Stimulated activated CD4-positive, alpha-beta T cell treated with anti-CD3 and anti-CD28 coated beads, Interleukin-1b, Interleukin-23, amount 100 ng/mL, for 1 hour (primary cell): ENCODE results near the gene CYSRT1.

Experiments
- DNase-seq, 2 donors: peaks; one replicate each; pipeline ENCODE4 v3.0.0-alpha.2; 2020; ENCODE audit warnings: low read depth in 2 of 2

Gene CYSRT1

GRCh38 chr9:137190315-137190856 is 34.6 kb upstream of the CYSRT1 start:
- no peak for DNase-seq

DNA sequence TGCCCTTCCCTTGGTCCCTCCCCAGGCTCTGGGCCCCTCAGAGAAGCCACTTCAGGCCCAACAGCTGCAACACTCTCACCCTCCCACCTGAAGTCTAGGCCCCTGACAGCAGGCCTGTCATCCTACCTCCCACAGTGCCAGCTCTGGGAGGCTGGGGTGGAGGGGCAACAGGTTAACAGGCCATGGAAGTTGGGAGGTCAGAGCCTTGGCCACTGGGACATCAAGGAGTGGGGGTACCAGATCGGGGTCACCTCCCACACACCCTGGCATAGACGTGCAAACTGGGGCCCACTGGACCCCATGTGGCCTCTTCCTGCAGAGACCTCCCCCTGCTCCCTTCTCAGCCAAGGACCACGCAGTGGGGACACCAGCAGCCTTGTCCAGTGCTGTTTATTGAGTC is 33.7 kb upstream of the CYSRT1 start:
- DNase-seq, result no peak

DNA sequence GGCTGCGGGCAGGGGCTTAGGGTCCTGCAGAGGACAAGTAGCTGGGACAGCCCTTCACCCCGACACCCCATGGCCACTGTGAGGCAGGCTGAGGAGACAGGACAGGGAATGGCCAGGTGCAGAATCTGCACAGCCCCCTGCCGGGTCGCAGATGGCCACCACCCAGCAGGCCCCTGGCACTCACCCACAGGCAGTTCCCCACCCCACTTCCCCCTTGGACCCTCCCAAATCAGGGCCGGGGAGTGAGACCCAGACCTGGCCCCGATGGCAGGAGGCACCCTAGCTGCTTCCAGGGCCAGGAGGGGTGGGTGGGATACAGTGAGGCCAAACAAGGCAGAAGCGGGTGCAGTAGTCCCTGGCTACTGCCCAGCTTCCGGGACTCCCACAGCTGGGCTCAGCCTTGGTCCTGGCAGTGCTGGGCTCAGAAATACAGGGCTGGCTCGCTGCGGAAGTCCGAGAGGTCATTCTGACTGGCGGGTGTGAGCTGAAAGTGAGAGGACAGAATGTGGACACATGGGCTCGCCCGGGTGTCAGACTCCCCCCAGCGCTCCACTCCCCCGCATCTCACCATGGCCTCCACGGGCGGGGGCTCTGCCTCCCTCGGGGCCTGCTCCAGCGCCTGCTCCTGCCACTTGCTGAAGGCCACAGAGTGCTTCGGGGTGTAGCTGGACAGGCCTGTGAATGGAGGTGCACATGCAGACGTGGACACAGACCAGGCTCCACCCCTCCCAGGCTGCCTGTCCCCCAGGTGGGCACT is 33.1 kb upstream of the CYSRT1 start:
- no peak for DNase-seq

DNA sequence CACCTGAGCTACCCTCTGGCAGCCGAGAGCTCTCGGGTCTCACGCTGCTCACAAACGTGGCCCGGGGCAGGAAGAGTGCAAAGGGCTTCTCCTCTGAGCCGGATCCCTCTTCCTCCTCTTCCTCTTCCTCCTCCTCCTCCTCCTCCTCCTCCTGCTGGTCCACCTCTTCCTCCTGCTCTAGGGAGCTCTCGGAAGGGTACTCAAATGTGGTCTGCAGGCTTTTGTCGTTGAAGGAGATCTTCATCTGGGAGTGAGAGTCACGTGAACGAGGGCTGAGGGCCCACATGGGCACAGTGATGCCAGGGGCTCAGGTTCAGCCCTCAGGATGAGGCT is 32.6 kb upstream of the CYSRT1 start:
- no peak for DNase-seq

GRCh38 chr9:137192859-137193258 is 32.1 kb upstream of the CYSRT1 start:
- DNase-seq, result no peak

GRCh38 chr9:137193771-137194170 is 31.2 kb upstream of the CYSRT1 start:
- no peak for DNase-seq

GRCh38 chr9:137194388-137194787 is 30.6 kb upstream of the CYSRT1 start:
- DNase-seq, result no peak

DNA sequence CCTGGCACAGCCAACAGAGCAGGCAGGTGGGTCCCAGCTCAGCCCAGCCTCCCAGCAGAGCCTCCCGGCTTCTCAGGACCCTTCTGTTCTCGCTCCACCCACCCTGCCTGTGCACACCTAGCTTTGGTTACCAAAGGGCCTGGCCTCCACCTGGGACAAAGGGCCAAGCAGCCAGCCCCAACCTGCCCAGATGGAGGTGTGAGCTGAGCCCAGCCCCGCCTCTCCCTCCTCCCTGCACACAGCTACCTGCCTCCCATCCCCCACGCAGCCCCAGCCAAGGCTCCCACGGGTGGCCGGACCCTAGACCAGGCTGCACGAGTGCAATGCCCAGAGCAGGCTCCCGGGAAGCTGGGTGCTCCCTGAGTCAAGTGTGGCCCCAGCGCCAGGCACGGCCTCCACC is 30.1 kb upstream of the CYSRT1 start:
- DNase-seq, result no peak

- DNase-seq, result no peak
Observed at GRCh38 chr9:137195525-137196220, 29.3 kb upstream of the CYSRT1 start.

- DNase-seq, result no peak
Observed at GRCh38 chr9:137198051-137198901, 26.7 kb upstream of the CYSRT1 start.

- DNase-seq, result no peak
Observed at GRCh38 chr9:137198902-137199283, 26.1 kb upstream of the CYSRT1 start.

DNA sequence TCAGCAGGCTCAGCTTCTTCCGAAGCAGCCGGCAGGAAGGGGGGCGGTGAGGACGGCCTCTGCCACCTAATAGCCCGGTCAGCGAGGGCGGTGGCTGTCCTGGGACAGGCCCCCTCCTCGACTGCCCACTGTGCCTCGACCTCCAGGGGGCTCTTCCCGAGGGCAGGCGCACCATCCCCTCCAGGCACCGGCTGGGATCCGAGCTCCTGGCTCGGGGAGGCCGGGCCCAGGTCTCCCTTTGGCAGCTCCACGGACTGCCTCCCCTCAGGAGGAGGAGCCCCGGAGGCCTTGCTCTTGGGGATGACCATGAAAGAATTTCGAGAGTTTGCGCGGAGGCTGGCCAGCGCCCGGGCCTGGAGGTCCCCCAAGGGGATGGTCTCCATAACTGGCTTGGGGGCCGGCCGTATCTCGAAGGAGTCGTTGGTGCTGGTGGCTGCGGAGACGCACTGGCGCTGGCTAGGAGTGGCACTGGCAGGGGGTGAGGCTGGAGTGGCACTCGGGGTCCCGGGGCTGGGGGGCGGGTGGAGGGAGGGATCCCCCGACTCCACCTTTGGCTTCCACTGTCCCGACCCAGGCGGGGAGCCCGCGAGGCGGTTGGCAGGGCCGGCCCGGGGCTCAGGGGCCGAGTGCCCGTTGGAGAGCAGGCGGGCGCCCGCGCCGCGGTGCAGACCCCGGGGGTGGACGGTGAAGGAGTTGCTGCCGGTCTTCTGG is 25.4 kb upstream of the CYSRT1 start:
- no peak for DNase-seq

- peak; percentile 94 to 96 for DNase-seq
Observed at GRCh38 chr9:137200311-137201204, 24.4 kb upstream of the CYSRT1 start, which contains the start of gene TPRN. Gene TPRN (minus strand): TSS chr9:137200741. CDS start chr9:137200711, 30 bp downstream.

DNA sequence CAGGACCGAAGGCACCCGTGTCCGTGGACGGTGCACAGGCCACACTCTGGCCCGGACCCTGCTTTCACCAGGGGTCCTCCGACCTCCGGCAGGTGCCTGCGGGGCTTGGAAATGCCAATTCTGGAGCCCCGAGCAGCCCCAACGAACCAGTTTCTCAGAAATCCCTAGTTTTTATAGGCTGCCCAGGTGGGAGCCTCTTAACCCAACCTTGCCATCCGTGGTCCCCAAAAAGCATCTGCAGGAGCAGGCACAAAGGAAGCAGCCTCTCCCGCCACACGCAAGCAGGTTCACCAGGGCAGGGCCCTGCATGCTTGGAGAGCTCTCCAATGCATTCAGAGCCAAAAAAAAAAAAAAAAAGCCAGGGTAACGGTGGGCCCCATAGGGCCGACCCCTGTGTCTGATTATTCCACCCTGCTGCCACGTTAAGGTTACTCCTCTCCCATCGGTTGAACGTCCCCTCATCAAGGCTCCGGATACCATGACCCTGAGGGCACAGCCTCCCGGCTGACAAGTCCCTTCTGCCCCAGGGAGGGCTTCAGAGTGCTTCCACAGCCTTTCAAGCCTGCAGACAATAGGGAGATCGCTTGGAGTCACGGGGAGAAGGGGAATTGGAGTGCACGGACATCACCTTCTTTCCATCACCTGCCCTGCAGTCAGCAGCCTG is 23.6 kb upstream of the CYSRT1 start:
- no peak for DNase-seq

GRCh38 chr9:137202966-137203365 is 22.0 kb upstream of the CYSRT1 start:
- DNase-seq, result no peak

- DNase-seq, result no peak
Observed at GRCh38 chr9:137204731-137205125, 20.2 kb upstream of the CYSRT1 start.

GRCh38 chr9:137205126-137206069 is 19.6 kb upstream of the CYSRT1 start, which contains the start of the genes NDOR1 and TMEM203:
Gene NDOR1 (plus strand): TSS chr9:137205700. CDS start chr9:137205778, 78 bp downstream.
Gene TMEM203 (minus strand): TSS chr9:137205648. CDS start chr9:137205414, 234 bp downstream.
- peak; percentile 78 to 90 for DNase-seq

DNA sequence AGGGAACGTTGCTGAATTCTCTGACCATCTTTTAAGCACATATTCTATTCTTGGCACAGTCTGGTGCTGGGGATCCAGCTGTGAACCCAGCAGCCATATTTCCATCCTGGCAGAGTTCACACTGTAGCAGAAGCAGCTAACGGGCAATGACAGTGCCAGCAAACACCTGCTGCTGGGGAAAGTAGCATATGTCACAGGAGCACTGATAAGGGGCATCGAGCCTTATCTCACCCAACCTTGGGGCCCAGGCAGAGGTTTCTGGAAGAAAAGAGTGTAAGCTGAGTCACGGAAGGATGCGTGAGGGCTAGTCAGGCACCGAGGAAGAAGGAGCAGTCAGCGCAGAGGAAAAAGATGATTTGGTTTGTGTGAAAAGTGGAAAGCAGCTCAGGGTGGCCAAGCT is 18.4 kb upstream of the CYSRT1 start:
- no peak for DNase-seq

DNA sequence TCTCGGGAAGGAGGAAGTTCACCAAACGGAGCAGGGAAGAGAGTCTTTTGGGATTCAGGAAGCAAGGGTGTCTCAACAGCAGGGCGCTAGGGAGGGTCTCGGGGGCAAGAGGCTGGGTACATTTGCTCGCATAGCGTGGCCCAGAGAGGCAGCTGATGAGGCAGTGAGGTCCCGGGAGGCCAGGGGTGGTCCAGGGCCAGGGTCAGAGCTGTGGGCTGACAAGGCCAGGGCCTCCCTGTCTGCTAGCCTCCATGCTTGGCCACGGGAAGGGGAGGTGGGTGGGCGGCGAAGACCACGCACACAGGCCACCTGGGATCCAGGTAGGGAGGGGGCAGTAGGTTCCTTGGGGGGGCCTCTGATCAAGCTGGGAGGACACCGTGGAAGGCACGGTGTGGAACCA is 13.4 kb upstream of the CYSRT1 start:
- DNase-seq, result no peak
